Activated naive CD8-positive, alpha-beta T cell treated with anti-CD3 and anti-CD28 coated beads, Interleukin-2, amount 50 U/mL, for 24 hours (primary cell): ENCODE results near the gene PCDH15.

ENCODE experiments used
- ATAC-seq: fragments of 150-1000 bp; cut with Tn5 transposase; one replicate; pipeline ENCODE4 v1.10.0; 2021
- DNase-seq: peaks from one replicate; pipeline ENCODE4 v3.0.0; 2021
- H3K27ac Mint-ChIP-seq: one replicate; pipeline ENCODE4 v1.8.0; 2021; ENCODE audit warnings: mild to moderate bottlenecking, mixed read lengths
- H3K27me3 Mint-ChIP-seq: one replicate; pipeline ENCODE4 v1.8.0; 2021; ENCODE audit warnings: mixed read lengths
- H3K36me3 Mint-ChIP-seq: one replicate; pipeline ENCODE4 v1.8.0; 2021; ENCODE audit warnings: low read depth, mixed read lengths
- H3K4me1 Mint-ChIP-seq: one replicate; pipeline ENCODE4 v1.8.0; 2021; ENCODE audit warnings: mixed read lengths
- H3K4me3 Mint-ChIP-seq: one replicate; pipeline ENCODE4 v1.8.0; 2021; ENCODE audit warnings: mild to moderate bottlenecking, moderate library complexity, mixed read lengths
- H3K9me3 Mint-ChIP-seq: one replicate; pipeline ENCODE4 v1.8.0; 2021; ENCODE audit warnings: mixed read lengths

Gene PCDH15

GRCh38 chr10:53765311-53765710, 1035.7 kb downstream of the PCDH15 start:
- no peaks in the 10 kb centered on the region for H3K36me3 Mint-ChIP-seq

GRCh38 chr10:53754596-53755250, 1046.3 kb downstream of the PCDH15 start:
- Mint-ChIP-seq H3K36me3 (no peaks in the 10 kb centered on the region), H3K4me3 (no peak overlapping the region), H3K27ac (no peak overlapping the region), H3K27me3 (no peaks in the 10 kb centered on the region), H3K4me1 (no peaks in the 10 kb centered on the region), H3K9me3 (no peaks in the 10 kb centered on the region)
- no peak for DNase-seq
- ATAC-seq = no peak

More at GRCh38 chr10:53765311-53765710, 1035.7 kb downstream of the PCDH15 start:
- Mint-ChIP-seq H3K4me1 (no peaks in the 10 kb centered on the region), H3K27me3 (no peaks in the 10 kb centered on the region), H3K4me3 (no peak overlapping the region), H3K9me3 (peaks cover 12% of the 10 kb centered on the region), H3K27ac (no peak overlapping the region)
- DNase-seq (no peak), ATAC-seq (no peak)
